T47D (cell line): ENCODE results near the gene SKA2.
"Not testable (repeated sequence)": the region's sequence is repeated elsewhere in the genome, so short reads cannot be mapped to it uniquely, and the experiment has no call there.

ENCODE experiments used
- DNase-seq, 2 experiments: peaks; one replicate each; pipeline versions ENCODE4 v3.0.0 to v3.0.0-alpha.2; 2011 to 2012; ENCODE audit warnings: low read depth in 1 of 2, low spot score in 1 of 2
- JUND ChIP-seq: IDR thresholded peaks from 2 replicates; pipeline ENCODE4 v1.6.1; 2012; ENCODE audit warnings: low read depth
- in situ Hi-C: cut with HindIII; loops from 2 replicates; pipeline ENCODE4 v1.10.0; 2016; ENCODE audit warnings: low sequenced_read_pairs, low pct_unique_long_range_greater_than_20kb

SKA2 gene

GRCh38 chr17:59145571-59146096, 9.4 kb downstream of the SKA2 start:
- no peak for DNase-seq
- TF ChIP-seq JUND = no peak
- in situ Hi-C loops = no loop called here

DNA sequence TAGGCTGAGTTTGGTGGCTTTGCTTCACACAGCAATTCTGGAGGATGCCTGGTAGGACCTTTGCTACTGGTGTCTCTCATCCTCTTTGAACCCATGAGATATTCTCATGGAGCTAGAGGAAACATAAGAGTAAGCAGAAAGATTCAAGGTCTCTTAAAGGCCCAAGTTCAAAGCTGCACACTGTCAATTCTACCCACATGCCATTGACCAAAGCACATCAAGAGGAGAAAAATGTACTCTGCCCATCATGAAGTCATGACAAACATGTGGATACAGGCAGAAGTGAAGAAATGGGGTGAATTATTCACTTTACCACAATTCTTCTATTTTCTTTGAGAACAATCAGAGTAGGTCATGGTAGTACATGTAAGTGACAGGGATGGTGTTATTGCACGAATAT, 13.1 kb downstream of the SKA2 start:
- no peak for TF ChIP-seq JUND
- no peak for DNase-seq
- in situ Hi-C loops = no loop called here

DNA sequence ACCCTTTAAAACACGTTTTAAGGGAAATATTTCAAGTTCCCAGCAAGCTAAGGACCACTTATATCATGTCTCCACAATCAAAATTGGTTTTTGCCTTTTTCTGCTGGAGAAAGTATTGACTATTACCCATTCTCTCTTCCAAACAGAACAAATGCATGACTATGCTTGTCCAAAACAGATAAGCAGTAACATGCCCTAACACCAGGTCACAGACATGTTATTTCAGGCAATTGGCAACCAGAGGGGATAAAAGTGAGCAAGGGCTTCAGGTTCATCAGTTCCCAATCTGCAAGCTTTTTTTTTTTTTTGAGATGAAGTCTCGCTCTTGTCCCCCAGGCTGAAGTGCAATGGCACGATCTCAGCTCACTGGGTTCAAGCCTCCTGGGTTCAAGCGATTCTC, 15.0 kb downstream of the SKA2 start:
- in situ Hi-C loops = no loop called here
- DNase-seq = no peak
- no peak for TF ChIP-seq JUND

- DNase-seq, in situ Hi-C loops: not testable (repeated sequence)
Measured at GRCh38 chr17:59138339-59138738, 16.6 kb downstream of the SKA2 start.

- no peak for TF ChIP-seq JUND
- DNase-seq = no peak
- in situ Hi-C loops = no loop called here
Measured at GRCh38 chr17:59131131-59131530, 23.9 kb downstream of the SKA2 start.

DNA sequence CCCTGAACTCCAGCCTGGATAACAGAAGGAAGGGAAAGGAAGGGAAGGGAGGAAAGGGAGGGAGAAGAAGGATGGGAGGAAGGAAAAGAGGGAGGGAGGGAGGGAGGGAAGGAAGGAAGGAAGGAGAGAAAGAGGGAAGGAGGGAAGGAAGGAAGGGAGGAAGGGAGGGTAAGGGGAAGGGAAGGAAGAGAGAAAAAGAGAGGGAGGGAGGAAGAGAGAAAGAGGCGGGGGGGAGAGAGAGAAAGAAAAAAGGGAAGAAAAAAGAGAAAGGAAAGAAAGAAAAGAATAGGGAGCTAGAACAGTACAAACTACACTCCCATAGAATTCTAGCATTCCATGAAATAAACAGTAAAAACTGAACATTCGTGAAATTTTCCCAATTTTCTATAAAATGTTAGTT, 25.2 kb downstream of the SKA2 start:
- TF ChIP-seq JUND = no peak
- in situ Hi-C loops = no loop called here
- DNase-seq = no peak

DNA sequence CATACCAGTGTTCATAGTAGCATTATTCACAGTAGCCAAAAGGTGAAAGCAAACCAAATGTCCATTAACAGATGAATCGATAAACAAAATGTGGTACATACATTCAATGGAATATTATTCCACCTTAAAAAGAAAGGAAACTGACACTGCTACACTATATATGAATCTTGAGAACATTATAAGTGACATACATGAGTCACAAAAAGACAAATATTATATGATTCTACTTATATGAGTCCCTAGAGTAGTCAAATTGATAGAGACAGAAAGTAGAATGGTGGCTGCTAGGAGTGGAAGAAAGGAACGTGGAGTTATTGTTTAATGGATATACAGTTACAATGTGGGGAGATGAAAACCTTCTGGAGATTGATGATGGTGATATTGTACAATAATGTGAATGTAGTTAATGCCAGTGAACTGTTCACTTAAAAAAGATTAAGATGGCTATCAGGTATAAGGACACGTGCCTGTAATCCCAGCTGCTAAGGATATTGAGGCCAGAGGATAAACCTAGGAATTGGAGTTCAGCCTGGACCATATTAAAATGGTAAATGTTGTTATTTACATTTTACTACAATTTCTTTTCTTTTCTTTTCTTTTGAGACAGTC, 28.1 kb downstream of the SKA2 start:
- no peak for DNase-seq
- TF ChIP-seq JUND = no peak
- in situ Hi-C loops = no loop called here

GRCh38 chr17:59124665-59125064, 30.3 kb downstream of the SKA2 start:
- DNase-seq = no peak
- TF ChIP-seq JUND = no peak
- in situ Hi-C loops = no loop called here

DNA sequence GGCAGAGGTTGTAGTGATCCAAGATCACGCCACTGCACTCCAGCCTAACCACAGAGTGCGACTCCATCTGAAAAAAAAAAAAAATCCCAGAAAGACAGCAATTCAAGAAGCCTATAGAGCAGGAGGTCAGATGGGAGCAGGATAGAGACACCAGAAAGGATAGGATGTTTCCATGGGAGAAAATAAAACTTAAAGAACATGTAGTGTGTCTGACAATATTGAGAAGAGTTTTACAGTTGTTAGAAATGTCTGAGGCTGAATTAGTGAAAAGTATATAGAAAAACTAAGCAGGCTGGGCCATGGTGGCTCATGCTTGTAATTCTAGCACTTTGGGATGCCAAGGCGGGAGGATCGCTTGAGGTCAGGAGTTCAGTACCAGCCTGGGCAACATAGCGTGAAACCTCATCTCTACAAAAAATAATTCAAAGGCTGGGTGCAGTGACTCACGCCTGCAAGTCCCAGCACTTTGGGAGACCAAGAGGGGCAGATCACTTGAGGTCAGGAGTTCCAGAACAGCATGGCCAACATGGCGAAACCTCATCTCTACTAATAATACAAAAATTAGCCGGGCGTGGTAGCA, 33.0 kb downstream of the SKA2 start:
- in situ Hi-C loops = no loop called here
- DNase-seq = no peak
- TF ChIP-seq JUND = no peak

DNA sequence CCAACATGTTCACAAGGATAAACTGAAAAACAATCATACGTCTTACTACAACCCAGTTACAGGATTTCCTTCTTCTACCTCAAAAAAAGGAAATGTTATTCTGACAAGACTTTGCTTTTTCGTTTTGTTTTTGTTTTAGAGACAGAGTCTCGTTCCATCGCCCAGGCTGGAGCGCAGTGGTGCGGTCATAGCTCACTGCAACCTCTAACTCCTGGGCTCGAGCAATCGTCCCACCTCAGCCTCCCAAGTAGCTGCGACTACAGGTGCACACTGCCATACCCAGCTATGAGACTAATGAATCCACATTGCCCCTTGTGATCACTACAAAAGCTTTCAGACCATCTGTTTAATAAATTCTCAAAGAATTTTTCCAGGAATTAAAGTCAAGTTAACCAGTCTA, 39.5 kb downstream of the SKA2 start:
- TF ChIP-seq JUND = no peak
- DNase-seq = no peak
- in situ Hi-C loops = no loop called here

DNA sequence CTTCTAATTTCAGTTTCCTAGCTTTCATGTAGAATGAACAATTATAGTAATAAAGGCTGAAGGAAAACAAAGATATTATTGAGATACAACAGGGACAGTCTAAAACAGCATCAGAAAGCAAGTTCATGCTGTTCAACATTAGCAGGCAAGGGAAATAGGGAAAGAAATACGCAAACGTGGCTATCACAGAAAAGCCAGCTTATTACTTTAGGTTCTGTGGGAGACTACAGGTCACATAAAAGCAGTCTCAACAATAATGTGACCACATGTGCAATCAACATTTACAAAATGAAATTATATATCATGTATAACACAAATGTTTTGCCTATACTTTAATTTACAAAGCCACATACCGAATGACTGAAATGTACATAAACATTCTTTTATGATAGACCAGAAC, 43.4 kb downstream of the SKA2 start:
- in situ Hi-C loops = no loop called here
- no peak for TF ChIP-seq JUND
- no peak for DNase-seq

GRCh38 chr17:59110973-59111372, 44.0 kb downstream of the SKA2 start:
- in situ Hi-C loops = no loop called here
- no peak for DNase-seq
- TF ChIP-seq JUND = no peak

DNA sequence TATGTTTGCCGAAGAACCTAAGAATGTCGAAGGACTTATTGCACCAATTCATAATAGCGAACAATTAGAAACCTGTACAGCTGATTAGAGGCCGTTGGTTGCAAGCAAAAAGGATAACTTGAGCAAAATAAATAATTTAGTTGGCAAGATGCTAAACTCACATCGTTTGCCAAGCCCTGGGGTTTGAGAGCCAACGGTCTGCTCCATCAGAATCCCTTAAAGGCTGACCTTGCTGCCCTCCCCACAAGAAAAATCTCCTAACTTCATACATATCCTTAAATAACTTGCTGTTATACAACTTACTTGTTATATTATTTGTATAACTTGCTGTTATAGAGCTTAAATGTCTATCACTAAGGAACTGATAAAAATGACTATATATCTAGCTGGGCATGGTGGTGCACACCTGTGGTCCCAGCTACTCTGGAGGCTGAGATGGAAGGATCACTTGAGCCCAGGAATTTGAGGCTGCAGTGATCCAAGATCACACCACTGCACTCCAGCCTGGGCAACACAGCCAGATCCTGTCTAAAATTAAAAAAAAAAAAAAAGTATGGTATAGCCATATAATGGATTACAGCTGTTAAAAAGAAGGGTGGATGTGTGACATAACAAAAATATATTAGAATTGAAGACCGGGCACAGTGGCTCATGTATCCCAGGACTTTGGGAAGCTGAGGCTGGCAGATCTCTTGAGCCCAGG, 46.4 kb downstream of the SKA2 start:
- no peak for TF ChIP-seq JUND
- DNase-seq = no peak
- in situ Hi-C loops = no loop called here
